SK-N-SH treated with all-trans-retinoic acid at 6 μM for 48 hours (cell line): ENCODE results near the gene C1D.

Experiments
- ARNTL ChIP-seq: fragments of 450-650 bp; formaldehyde crosslinking; IDR thresholded peaks from 2 replicates; pipeline ENCODE4 v1.5.0; 2020; ENCODE audit warnings: low read depth, mild to moderate bottlenecking, moderate library complexity, borderline replicate concordance
- CREB5 ChIP-seq: fragments of 250-450 bp; sonication (Bioruptor Pico); IDR thresholded peaks from 2 replicates; pipeline ENCODE4 v1.5.1; 2020; ENCODE audit warnings: low read depth, mild to moderate bottlenecking, moderate library complexity
- CSRNP3 ChIP-seq: fragments of 250-450 bp; sonication (Bioruptor Pico); IDR thresholded peaks from 2 replicates; pipeline ENCODE4 v1.5.1; 2021; ENCODE audit warnings: mild to moderate bottlenecking, moderate library complexity
- ESRRG ChIP-seq: fragments of 250-450 bp; sonication (Bioruptor Pico); IDR thresholded peaks from 2 replicates; pipeline ENCODE4 v1.6.1; 2021; ENCODE audit warnings: mild to moderate bottlenecking
- OSR1 ChIP-seq: fragments of 250-450 bp; sonication (Bioruptor Pico); IDR thresholded peaks from 2 replicates; pipeline ENCODE4 v1.8.0; 2022; ENCODE audit warnings: moderate library complexity, mild to moderate bottlenecking, inconsistent platforms
- PATZ1 ChIP-seq: fragments of 250-450 bp; sonication (Bioruptor Pico); IDR thresholded peaks from 2 replicates; pipeline ENCODE4 v1.8.0; 2020; ENCODE audit warnings: mild to moderate bottlenecking, moderate library complexity, borderline replicate concordance
- POU6F1 ChIP-seq: fragments of 250-450 bp; sonication (Bioruptor Pico); IDR thresholded peaks from 2 replicates; pipeline ENCODE4 v1.8.0; 2021; ENCODE audit warnings: low read depth, mild to moderate bottlenecking, moderate library complexity, borderline replicate concordance
- PPARA ChIP-seq: fragments of 250-450 bp; sonication (Bioruptor Pico); IDR thresholded peaks from 2 replicates; pipeline ENCODE4 v1.5.0; 2020; ENCODE audit warnings: mild to moderate bottlenecking, borderline replicate concordance
- RARB ChIP-seq: fragments of 250-450 bp; sonication (Bioruptor Pico); IDR thresholded peaks from 2 replicates; pipeline ENCODE4 v1.8.0; 2021; ENCODE audit warnings: mild to moderate bottlenecking, moderate library complexity
- TCF4 ChIP-seq: fragments of 250-450 bp; sonication (Bioruptor Pico); IDR thresholded peaks from 2 replicates; pipeline ENCODE4 v1.8.0; 2021; ENCODE audit warnings: mild to moderate bottlenecking, moderate library complexity, borderline replicate concordance
- TOX ChIP-seq: fragments of 250-450 bp; sonication (Bioruptor Pico); IDR thresholded peaks from 2 replicates; pipeline ENCODE4 v1.8.0; 2021; ENCODE audit warnings: mild to moderate bottlenecking, moderate library complexity, borderline replicate concordance
- ZC3H10 ChIP-seq: fragments of 250-450 bp; sonication (Bioruptor Pico); IDR thresholded peaks from 2 replicates; pipeline ENCODE4 v1.5.1; 2021; ENCODE audit warnings: mild to moderate bottlenecking, moderate library complexity
- ZNF565 ChIP-seq: fragments of 450-650 bp; formaldehyde crosslinking; conservative IDR thresholded peaks from 2 replicates; pipeline ENCODE4 v1.5.0; 2020; ENCODE audit warnings: low read depth, mild to moderate bottlenecking, moderate library complexity
- ZNF70 ChIP-seq: fragments of 450-650 bp; formaldehyde crosslinking; IDR thresholded peaks from 2 replicates; pipeline ENCODE4 v1.5.0; 2020; ENCODE audit warnings: mild to moderate bottlenecking, moderate library complexity

GRCh38 chr2:68023904-68024303, 38.9 kb downstream of the C1D start:
- TF ChIP-seq PPARA (CRISPR knock-in tag), result no peak
- TF ChIP-seq CSRNP3 (CRISPR knock-in tag), result no peak
- TF ChIP-seq PATZ1 (CRISPR knock-in tag), result no peak
- no peak for TF ChIP-seq ESRRG (CRISPR knock-in tag)
- TF ChIP-seq ZC3H10 (CRISPR knock-in tag), result no peak
- TF ChIP-seq POU6F1 (CRISPR knock-in tag), result no peak
- TF ChIP-seq CREB5 (CRISPR knock-in tag), result no peak
- no peak for TF ChIP-seq ZNF565 (CRISPR knock-in tag)
- TF ChIP-seq TCF4, result no peak
- no peak for TF ChIP-seq TOX (CRISPR knock-in tag)
- TF ChIP-seq RARB (CRISPR knock-in tag), result no peak
- TF ChIP-seq OSR1 (CRISPR knock-in tag), result no peak
- TF ChIP-seq ARNTL (CRISPR knock-in tag), result no peak
- no peak for TF ChIP-seq ZNF70
